Thoracic aorta (tissue), 2 donors: ENCODE results near the gene CNDP1. TPM values are rescaled to one million over a fixed set of nuclear protein-coding genes. Genes with fewer than 3 reads are reported as not detected.

Experiments
- ATAC-seq: fragments of 150-250 bp; one replicate; pipeline ENCODE4 v1.8.0; 2017; ENCODE audit warnings: low read depth; ENCODE audit not compliant: insufficient number of reproducible peaks, low FRiP score
- DNase-seq: peaks from one replicate; pipeline ENCODE4 v3.0.0-alpha.2; 2020; ENCODE audit warnings: low spot score
- H3K27ac ChIP-seq, 2 donors: fragments of 200-600 bp; sonication (generic); 1 replicate in 1 of 2; 2 replicates in 1 of 2; pipeline ENCODE4 v1.5.1; 2016; ENCODE audit warnings: mild to moderate bottlenecking in 2 of 2, moderate library complexity in 2 of 2
- H3K27me3 ChIP-seq: fragments of 200-600 bp; sonication (generic); replicated peaks from 2 replicates; pipeline ENCODE4 v1.6.0; 2016; ENCODE audit warnings: mild to moderate bottlenecking; ENCODE audit not compliant: insufficient read depth
- H3K36me3 ChIP-seq: fragments of 200-600 bp; sonication (generic); one replicate; pipeline ENCODE4 v1.5.1; 2016
- H3K4me1 ChIP-seq, 2 donors: fragments of 200-600 bp; sonication (generic); 1 replicate in 1 of 2; 2 replicates in 1 of 2; pipeline versions ENCODE4 v1.5.1 to v1.6.0; 2016; ENCODE audit warnings: low read depth in 2 of 2, mild to moderate bottlenecking in 1 of 2; ENCODE audit not compliant: control insufficient read depth in 1 of 2
- H3K4me3 ChIP-seq: fragments of 200-600 bp; sonication (generic); 2 replicates; pipeline ENCODE4 v1.5.1; 2016; ENCODE audit warnings: mild to moderate bottlenecking
- H3K9me3 ChIP-seq: fragments of 200-600 bp; sonication (generic); 2 replicates; pipeline ENCODE4 v1.5.1; 2016
- CTCF ChIP-seq: fragments of 200-600 bp; sonication (generic); IDR thresholded peaks from one replicate; pipeline ENCODE4 v1.5.1; 2019; ENCODE audit warnings: antibody characterized with exemption
- total RNA-seq, 2 donors: library from RNA; depleted of rRNA; stranded (reverse); fragments of >200 nt; gene quantifications; one replicate each; pipeline versions ENCODE4 v1.1.0 to v1.2.3, GENCODE V29; 2016

CNDP1 gene
- total RNA-seq, 2 donors from 2014 or later: not detected

GRCh38 chr18:74626049-74626874 is 92.0 kb downstream of the CNDP1 start:
- TF ChIP-seq CTCF: no peak
- DNase-seq: no peak
- Histone ChIP-seq H3K27me3 (no peaks in the 10 kb centered on the region), H3K36me3 (no peaks in the 10 kb centered on the region), H3K4me3 (no peak overlapping the region), H3K27ac (no peak overlapping the region), H3K4me1 (no peaks in the 10 kb centered on the region), H3K9me3 (no peaks in the 10 kb centered on the region)
- no peak for ATAC-seq

GRCh38 chr18:74630804-74631203 is 96.5 kb downstream of the CNDP1 start:
- H3K4me1 ChIP-seq: no peaks in the 10 kb centered on the region
- TF ChIP-seq CTCF: no peak
- H3K36me3 ChIP-seq: peaks cover 20% of the 10 kb centered on the region
- no peaks in the 10 kb centered on the region for H3K9me3 ChIP-seq
- ATAC-seq (no peak), DNase-seq (no peak)
- no peaks in the 10 kb centered on the region for H3K27me3 ChIP-seq
- no peak overlapping the region for H3K27ac ChIP-seq
- no peak overlapping the region for H3K4me3 ChIP-seq

- Histone ChIP-seq H3K36me3 (peaks cover 20% of the 10 kb centered on the region), H3K9me3 (no peaks in the 10 kb centered on the region), H3K27me3 (no peaks in the 10 kb centered on the region), H3K4me3 (no peak overlapping the region), H3K4me1 (no peaks in the 10 kb centered on the region), H3K27ac (no peak overlapping the region)
- no peak for DNase-seq
- ATAC-seq: no peak
- TF ChIP-seq CTCF: no peak
These were observed 96.9 kb downstream of the CNDP1 start for GRCh38 chr18:74631212-74631611.

- TF ChIP-seq CTCF: no peak
- Histone ChIP-seq H3K27ac (no peak overlapping the region), H3K4me3 (no peak overlapping the region), H3K9me3 (no peaks in the 10 kb centered on the region), H3K27me3 (no peaks in the 10 kb centered on the region), H3K4me1 (no peaks in the 10 kb centered on the region), H3K36me3 (peaks cover 20% of the 10 kb centered on the region)
- ATAC-seq (no peak), DNase-seq (no peak)
These were observed 97.5 kb downstream of the CNDP1 start for GRCh38 chr18:74631623-74632350.

- DNase-seq (no peak), ATAC-seq (no peak)
- H3K4me3 ChIP-seq: no peak overlapping the region
- no peak for TF ChIP-seq CTCF
- H3K9me3 ChIP-seq: no peaks in the 10 kb centered on the region
- H3K36me3 ChIP-seq: peaks cover 20% of the 10 kb centered on the region
- no peaks in the 10 kb centered on the region for H3K27me3 ChIP-seq
- H3K27ac ChIP-seq: no peak overlapping the region
- H3K4me1 ChIP-seq: no peaks in the 10 kb centered on the region
These were observed 98.0 kb downstream of the CNDP1 start for GRCh38 chr18:74632351-74632679.
